IMR-90 (cell line): ENCODE measurements around the gene CTRL. TPM values are rescaled to one million over a fixed set of nuclear protein-coding genes. Genes with fewer than 3 reads are reported as not detected.

Experiments used
- ATAC-seq: fragments of 200-7000 bp; cut with Tn5 transposase; 2 replicates; pipeline ENCODE4 v1.9.1; 2020; ENCODE audit warnings: low read depth, mild to moderate bottlenecking, moderate library complexity
- BruUV-seq: library from RNA; stranded (reverse); fragments of 400-500 nt; replicated peaks from 2 replicates; lab custom pipeline; 2021; lab: Mats Ljungman, UMichigan
- CTCF ChIA-PET: fragments of 300-600 bp; formaldehyde crosslinking; extraction: SDS; loops from one replicate; lab custom pipeline; 2021; ENCODE audit warnings: antibody characterized with exemption; lab: Yijun Ruan, JAX
- POLR2A ChIA-PET: fragments of 300-600 bp; sonication (Branson Sonifier 250); formaldehyde crosslinking; loops from one replicate; lab custom pipeline; 2022; ENCODE audit warnings: antibody characterized with exemption; ENCODE audit not compliant: unreplicated experiment; lab: Charles Lee
- DNase-seq: peaks from one replicate; pipeline ENCODE4 v3.0.0; 2013
- H2AFZ ChIP-seq: replicated peaks from 2 replicates; pipeline ENCODE3; 2013; ENCODE audit warnings: low read length, mild to moderate bottlenecking; ENCODE audit not compliant: poor library complexity
- H2AK5ac ChIP-seq: 2 replicates; pipeline ENCODE4 v1.6.1; 2013; ENCODE audit warnings: low read depth, low read length, inconsistent platforms
- H2AK9ac ChIP-seq: replicated peaks from 2 replicates; pipeline ENCODE3; 2013; ENCODE audit warnings: mild to moderate bottlenecking, low read depth, low read length, moderate library complexity; ENCODE audit not compliant: poor library complexity
- H2BK120ac ChIP-seq: 2 replicates; pipeline ENCODE4 v1.6.1; 2013; ENCODE audit warnings: low read depth, low read length, inconsistent platforms
- H2BK15ac ChIP-seq: 3 replicates; pipeline ENCODE4 v1.6.1; 2013; ENCODE audit warnings: low read depth, low read length, inconsistent platforms
- H2BK20ac ChIP-seq: 2 replicates; pipeline ENCODE4 v1.6.1; 2013; ENCODE audit warnings: low read depth, mild to moderate bottlenecking, inconsistent platforms, low read length, moderate library complexity
- H2BK5ac ChIP-seq: 2 replicates; pipeline ENCODE4 v1.6.1; 2013; ENCODE audit warnings: mild to moderate bottlenecking, low read depth, low read length, inconsistent platforms; ENCODE audit not compliant: poor library complexity, severe bottlenecking
- H3K14ac ChIP-seq: replicated peaks from 2 replicates; pipeline ENCODE4 v1.6.1; 2013; ENCODE audit warnings: low read depth, low read length, inconsistent platforms
- H3K18ac ChIP-seq: 2 replicates; pipeline ENCODE4 v1.6.1; 2013; ENCODE audit warnings: low read depth, low read length, control low read depth
- H3K23ac ChIP-seq: 2 replicates; pipeline ENCODE4 v1.6.1; 2013; ENCODE audit warnings: low read depth, low read length, inconsistent platforms
- H3K27ac ChIP-seq: 2 replicates; pipeline ENCODE4 v1.5.1; 2013; ENCODE audit warnings: mild to moderate bottlenecking, control low read depth, low read length; ENCODE audit not compliant: insufficient read depth
- H3K27me3 ChIP-seq: 2 replicates; pipeline ENCODE4 v1.6.1; 2013; ENCODE audit warnings: low read length; ENCODE audit not compliant: control insufficient read depth, insufficient read depth
- H3K36me3 ChIP-seq: 2 replicates; pipeline ENCODE4 v1.6.1; 2013; ENCODE audit warnings: low read length, mixed read lengths; ENCODE audit not compliant: control insufficient read depth, insufficient read depth
- H3K4ac ChIP-seq: 2 replicates; pipeline ENCODE4 v1.6.1; 2013; ENCODE audit warnings: low read depth, low read length, inconsistent platforms
- H3K4me1 ChIP-seq: 2 replicates; pipeline ENCODE4 v1.6.1; 2013; ENCODE audit warnings: low read length, mixed read lengths; ENCODE audit not compliant: control insufficient read depth, insufficient read depth
- H3K4me2 ChIP-seq: 2 replicates; pipeline ENCODE4 v1.6.1; 2013; ENCODE audit warnings: low read depth, mild to moderate bottlenecking, control low read depth, low read length, moderate library complexity
- H3K4me3 ChIP-seq: 2 replicates; pipeline ENCODE4 v1.5.1; 2013; ENCODE audit warnings: low read depth, mild to moderate bottlenecking, control low read depth, low read length, moderate library complexity; ENCODE audit not compliant: insufficient read depth
- H3K56ac ChIP-seq: 2 replicates; pipeline ENCODE4 v1.6.1; 2013; ENCODE audit warnings: low read length, inconsistent platforms; ENCODE audit not compliant: insufficient read depth; ENCODE audit errors: extremely low read depth
- H3K79me1 ChIP-seq, 2 experiments: 2 replicates each; pipeline ENCODE4 v1.6.1; 2013; ENCODE audit warnings: low read length in 2 of 2, inconsistent platforms in 1 of 2, low read depth in 1 of 2
- H3K9ac ChIP-seq: 2 replicates; pipeline ENCODE4 v1.6.1; 2013; ENCODE audit warnings: low read depth, low read length, control low read depth
- H3K9me1 ChIP-seq: 2 replicates; pipeline ENCODE4 v1.6.1; 2013; ENCODE audit warnings: low read length, inconsistent platforms; ENCODE audit not compliant: insufficient read depth
- H3K9me3 ChIP-seq: 2 replicates; pipeline ENCODE4 v1.6.1; 2013; ENCODE audit warnings: low read length; ENCODE audit not compliant: control insufficient read depth, insufficient read depth
- H4K20me1 ChIP-seq: 2 replicates; pipeline ENCODE4 v1.6.1; 2013; ENCODE audit warnings: low read length, inconsistent platforms; ENCODE audit not compliant: insufficient read depth
- H4K5ac ChIP-seq: 2 replicates; pipeline ENCODE4 v1.6.1; 2013; ENCODE audit warnings: mild to moderate bottlenecking, low read depth, low read length, control low read depth
- H4K8ac ChIP-seq, 2 experiments: 2 replicates each; pipeline ENCODE4 v1.6.1; 2013; ENCODE audit warnings: low read depth in 2 of 2, low read length in 2 of 2, control low read depth in 1 of 2, inconsistent platforms in 1 of 2
- H4K91ac ChIP-seq: 2 replicates; pipeline ENCODE4 v1.6.1; 2013; ENCODE audit warnings: low read depth, low read length, inconsistent platforms; ENCODE audit not compliant: insufficient read depth
- CHD1 ChIP-seq: IDR thresholded peaks from 2 replicates; pipeline ENCODE4 v1.6.1; 2012; ENCODE audit warnings: low read depth, low read length, improper control_type of control experiment
- WGBS, 2 experiments: methylation state at CpG; one replicate each; pipeline versions ENCODE4 v1.1.5 to v1.1.7; 2013; ENCODE audit warnings: missing lambda C conversion rate in 2 of 2; ENCODE audit not compliant: insufficient read length in 1 of 2; ENCODE audit errors: extremely low coverage in 2 of 2; 5-methylcytosine and 5-hydroxymethylcytosine counted together
- dilution Hi-C: fragments of 300-500 bp; cut with HindIII; formaldehyde crosslinking; loops from one replicate; pipeline ENCODE4 v1.14.3; 2018; ENCODE audit warnings: low sequenced_read_pairs; ENCODE audit not compliant: unreplicated experiment
- in situ Hi-C: fragments of 300-500 bp; cut with MboI; formaldehyde crosslinking; loops from 3 replicates; pipeline ENCODE4 v1.14.3; 2019; ENCODE audit warnings: low sequenced_read_pairs, inconsistent platforms, mixed read lengths
- intact Hi-C: fragments of 100-400 bp; cut with micrococcal nuclease; formaldehyde crosslinking; loops from 2 replicates; pipeline ENCODE4 v1.10.0; 2022
- polyA plus RNA-seq, 3 experiments: library from polyadenylated mRNA; depleted of rRNA; stranded (reverse); fragments of >200 nt; gene quantifications; 2 replicates each; pipeline ENCODE4 v1.2.3, GENCODE V29; 2012; ENCODE audit warnings: low replicate concordance in 1 of 3
- total RNA-seq: library from RNA; depleted of rRNA; stranded (reverse); fragments of >200 nt; gene quantifications from 2 replicates; pipeline ENCODE4 v1.2.3, GENCODE V29; 2012

CTRL gene
- total and polyA plus RNA-seq, 2 of the 4 experiments (the other 2 are of a cell fraction) = 0.18 to 1.1 TPM

DNA sequence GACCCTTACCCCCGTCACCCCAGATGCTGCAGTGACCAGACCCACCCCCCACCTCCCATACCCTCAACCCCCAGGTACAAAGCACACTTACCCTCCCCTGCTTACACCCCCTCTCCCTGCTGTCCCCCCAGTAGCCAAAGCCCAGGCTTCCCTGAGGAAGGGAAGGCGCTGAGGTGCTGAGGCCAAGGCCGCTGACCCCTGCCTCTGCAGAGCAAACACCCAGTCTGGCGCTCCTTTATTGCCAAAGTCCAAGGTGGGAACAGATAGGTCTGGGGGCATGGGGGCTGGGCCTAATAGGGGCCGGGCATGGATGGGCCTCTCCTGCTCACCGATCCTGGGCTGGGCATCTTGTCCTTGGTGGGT, 11.6 kb upstream of the CTRL start:
- H2AK5ac ChIP-seq = no peak overlapping the region
- no peak overlapping the region for H2BK5ac ChIP-seq
- TF ChIP-seq CHD1 = no peak
- H3K9me3 ChIP-seq = no peaks in the 10 kb centered on the region
- no peak overlapping the region for H2AK9ac ChIP-seq
- no peak for DNase-seq
- H2AFZ ChIP-seq = peak overlapping the region; percentile 14
- H3K36me3 ChIP-seq = peaks cover 85% of the 10 kb centered on the region
- H3K79me1 ChIP-seq = peaks cover 14 to 79% of the 10 kb centered on the region in 2 experiments
- dilution Hi-C loops (no loop called here), in situ Hi-C loops (loop anchor here (25.0 kb wide), 1 partner anchor 406 kb away; the partner anchor contains the start of gene RIPOR1), intact Hi-C loops (no loop called here)
- no TSS peak for BruUV-seq
- no peaks in the 10 kb centered on the region for H3K27me3 ChIP-seq
- no peak for ATAC-seq
- H2BK120ac ChIP-seq = no peak overlapping the region
- H3K4ac ChIP-seq = no peak overlapping the region
- H3K4me3 ChIP-seq = no peak overlapping the region
- H4K91ac ChIP-seq = no peak overlapping the region
- H3K14ac ChIP-seq = no peak overlapping the region
- no peak overlapping the region for H3K23ac ChIP-seq
- H2BK15ac ChIP-seq = no peak overlapping the region
- no peaks in the 10 kb centered on the region; the same call in 1 of the 2 replicates for H3K9me1 ChIP-seq
- no peak overlapping the region for H3K27ac ChIP-seq
- 80% methylated on average over 1 of the region's 6 CpGs; no CpG with 5 or more reads in 1 of the 2 experiments for WGBS, 2 experiments
- H3K18ac ChIP-seq = no peak overlapping the region
- no peak overlapping the region for H4K5ac ChIP-seq
- H4K20me1 ChIP-seq = peaks cover 61% of the 10 kb centered on the region
- no peak overlapping the region for H4K8ac ChIP-seq
- no peak overlapping the region for H3K4me2 ChIP-seq
- CTCF ChIA-PET = no interaction called here
- H2BK20ac ChIP-seq = no peak overlapping the region
- no peak overlapping the region for H3K9ac ChIP-seq
- POLR2A ChIA-PET = no interaction called here
- no peak overlapping the region for H3K56ac ChIP-seq
- no peaks in the 10 kb centered on the region for H3K4me1 ChIP-seq
